ENCODE results near the gene SLC45A2.
"Not testable (repeated sequence)": the region's sequence is repeated elsewhere in the genome, so short reads cannot be mapped to it uniquely, and the experiment has no call there.

The SLC45A2 gene

GRCh38 chr5:33964132-33964700, 20.3 kb downstream of the SLC45A2 start:
- no peak for DNase-seq

- DNase-seq = no peak
Measured at GRCh38 chr5:33958176-33958575, 26.3 kb downstream of the SLC45A2 start.

DNA sequence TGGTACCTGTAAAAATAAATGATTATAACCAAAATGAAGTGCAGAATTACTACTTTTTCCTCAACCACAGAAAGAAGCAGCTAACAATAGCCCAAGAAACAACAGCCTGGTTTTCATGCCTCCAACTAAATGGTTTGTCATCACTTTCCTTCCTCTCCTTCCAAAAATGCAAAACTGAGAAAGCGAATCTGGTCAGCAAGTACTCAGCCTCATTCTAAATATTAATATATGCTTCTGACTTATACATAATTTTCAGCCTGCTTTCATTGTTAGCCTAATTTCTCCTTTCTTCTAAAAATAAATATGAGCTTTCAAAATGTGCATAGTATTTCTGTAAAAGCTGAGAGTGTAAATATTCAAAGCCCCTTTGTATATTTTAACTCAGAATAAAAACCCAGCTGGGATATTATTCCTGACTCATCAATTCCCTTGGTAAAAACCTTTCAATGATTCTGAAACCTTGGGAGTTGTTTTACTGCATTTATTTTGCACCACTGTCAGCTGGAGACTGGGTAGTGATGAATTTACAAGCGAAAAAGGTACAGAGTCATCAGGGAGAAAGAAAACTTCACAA, 26.8 kb downstream of the SLC45A2 start:
- no peak for DNase-seq

DNA sequence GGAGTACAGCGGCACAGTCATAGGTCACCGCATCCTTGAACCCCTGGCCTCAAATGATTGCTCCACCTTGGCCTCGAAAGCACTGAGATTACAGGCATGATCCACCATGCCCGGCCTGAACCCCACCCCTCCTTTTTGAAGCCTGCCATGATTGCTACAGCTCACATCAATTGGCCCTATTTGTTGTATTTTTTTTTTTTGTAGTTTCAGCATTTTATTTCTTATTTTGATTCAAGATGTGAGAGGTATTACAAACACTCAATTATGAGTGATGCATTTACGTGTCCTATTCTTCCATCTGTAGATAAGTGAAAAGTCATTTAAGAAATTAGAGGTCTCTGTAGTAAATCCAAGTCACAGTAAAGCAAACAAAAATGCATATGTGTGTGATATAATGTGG, 32.3 kb downstream of the SLC45A2 start:
- DNase-seq = not testable (repeated sequence)

GRCh38 chr5:33944543-33945132, 39.9 kb downstream of the SLC45A2 start:
- no peak for DNase-seq

DNA sequence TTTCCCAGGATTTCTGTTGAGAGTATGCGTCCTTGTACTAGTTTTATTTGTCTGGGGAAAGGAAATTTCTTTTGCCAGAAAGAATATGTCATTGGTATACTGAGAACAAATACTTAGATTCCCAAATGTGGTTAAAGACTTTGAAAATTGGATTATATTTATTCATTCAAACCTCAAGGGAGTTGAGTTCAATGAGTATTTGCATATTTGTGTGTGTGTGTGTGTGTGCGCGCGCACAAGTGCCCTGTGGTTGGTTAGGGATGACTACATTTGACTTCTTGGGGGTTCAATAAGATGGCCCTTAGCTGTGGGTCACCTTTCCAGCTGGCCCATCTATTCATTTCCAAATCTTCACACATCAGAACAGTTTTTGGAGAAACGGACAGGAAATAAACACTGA, 43.4 kb downstream of the SLC45A2 start:
- DNase-seq = peak; percentile 19

DNA sequence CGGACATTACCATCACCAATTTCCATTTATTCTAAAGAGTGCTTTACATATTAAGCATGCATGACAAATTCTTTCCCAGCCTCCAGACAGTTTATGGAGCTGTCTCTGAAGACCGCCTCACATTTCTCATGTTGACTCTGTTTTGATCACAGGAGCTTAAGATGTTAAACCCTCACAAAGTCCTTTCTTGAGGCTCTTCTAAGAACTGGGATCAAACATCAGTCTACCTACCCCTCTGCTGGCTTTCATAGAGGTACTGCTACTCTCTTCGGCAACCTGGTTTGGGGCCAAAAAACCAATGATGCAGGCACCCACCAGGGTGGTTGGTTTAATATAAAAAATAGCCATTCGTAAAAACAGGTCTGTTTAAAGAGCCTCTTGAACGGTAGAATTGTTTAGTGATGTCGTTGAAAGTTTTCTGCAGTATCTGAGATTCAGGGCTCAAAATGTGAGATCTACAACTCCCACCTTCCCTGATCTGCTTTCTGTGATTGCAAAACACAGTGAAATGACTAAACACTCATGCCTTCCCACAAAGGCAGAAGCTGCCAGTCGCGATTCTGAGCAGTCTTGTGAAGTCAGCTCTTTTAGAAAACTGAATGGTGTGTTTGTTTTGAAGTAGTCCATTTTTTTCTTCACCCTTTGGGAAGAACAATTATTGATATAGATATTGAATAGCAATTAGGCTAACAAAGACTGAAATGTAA, 44.8 kb downstream of the SLC45A2 start:
- peak; percentile 16 for DNase-seq

DNA sequence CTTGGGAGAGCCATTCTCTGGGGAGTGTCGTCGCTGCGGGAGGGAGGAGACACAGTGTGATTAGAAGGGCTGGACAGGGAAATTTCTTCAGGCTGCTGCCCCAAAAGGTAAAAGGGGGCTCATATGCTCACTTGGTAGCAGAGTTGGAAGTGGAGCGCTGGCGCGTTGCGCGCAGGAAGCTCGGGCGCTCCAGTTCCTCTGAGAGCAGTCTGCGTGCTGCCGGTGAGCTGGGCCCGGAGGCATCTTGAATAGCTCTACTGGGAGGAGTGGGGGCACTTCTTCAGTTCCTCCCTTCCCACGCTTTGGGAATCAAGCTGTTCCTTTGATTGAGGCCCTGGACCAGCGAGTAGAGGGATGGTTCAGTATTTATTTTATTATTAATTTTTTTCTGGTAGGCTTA, 45.6 kb downstream of the SLC45A2 start:
- DNase-seq = no peak

DNA sequence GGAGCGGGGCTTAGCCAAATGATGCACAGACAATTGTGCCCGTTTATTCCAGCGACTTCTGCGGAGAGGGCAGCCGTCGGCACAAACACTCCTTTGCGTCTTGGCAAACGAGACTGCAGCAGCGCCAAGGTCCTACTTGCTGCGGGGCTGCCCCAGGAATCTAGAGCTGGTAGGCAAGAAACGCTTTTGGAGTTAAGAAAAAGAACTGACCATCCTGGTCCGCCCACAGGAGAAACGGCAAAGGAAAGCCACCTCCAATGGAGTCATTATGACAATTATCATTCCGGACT, 46.0 kb downstream of the SLC45A2 start:
- no peak for DNase-seq

DNA sequence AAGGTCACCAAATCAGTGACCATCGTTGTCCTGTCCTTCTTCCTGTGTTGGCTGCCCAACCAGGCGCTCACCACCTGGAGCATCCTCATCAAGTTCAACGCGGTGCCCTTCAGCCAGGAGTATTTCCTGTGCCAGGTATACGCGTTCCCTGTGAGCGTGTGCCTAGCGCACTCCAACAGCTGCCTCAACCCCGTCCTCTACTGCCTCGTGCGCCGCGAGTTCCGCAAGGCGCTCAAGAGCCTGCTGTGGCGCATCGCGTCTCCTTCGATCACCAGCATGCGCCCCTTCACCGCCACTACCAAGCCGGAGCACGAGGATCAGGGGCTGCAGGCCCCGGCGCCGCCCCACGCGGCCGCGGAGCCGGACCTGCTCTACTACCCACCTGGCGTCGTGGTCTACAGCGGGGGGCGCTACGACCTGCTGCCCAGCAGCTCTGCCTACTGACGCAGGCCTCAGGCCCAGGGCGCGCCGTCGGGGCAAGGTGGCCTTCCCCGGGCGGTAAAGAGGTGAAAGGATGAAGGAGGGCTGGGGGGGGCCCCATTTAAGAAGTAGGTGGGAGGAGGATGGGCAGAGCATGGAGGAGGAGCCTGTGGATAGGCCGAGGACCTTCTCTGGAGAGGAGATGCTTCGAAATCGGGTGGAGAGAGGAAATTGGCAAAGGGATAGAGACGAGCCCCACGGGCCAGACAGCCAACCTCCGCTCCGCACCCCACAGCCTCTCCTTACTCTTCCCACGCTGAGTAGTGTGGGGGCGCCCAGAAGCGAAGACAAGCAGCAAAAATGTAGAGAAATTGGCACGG, 46.6 kb downstream of the SLC45A2 start:
- DNase-seq = no peak

- no peak for DNase-seq
Measured at GRCh38 chr5:33937017-33937706, 47.3 kb downstream of the SLC45A2 start.

DNA sequence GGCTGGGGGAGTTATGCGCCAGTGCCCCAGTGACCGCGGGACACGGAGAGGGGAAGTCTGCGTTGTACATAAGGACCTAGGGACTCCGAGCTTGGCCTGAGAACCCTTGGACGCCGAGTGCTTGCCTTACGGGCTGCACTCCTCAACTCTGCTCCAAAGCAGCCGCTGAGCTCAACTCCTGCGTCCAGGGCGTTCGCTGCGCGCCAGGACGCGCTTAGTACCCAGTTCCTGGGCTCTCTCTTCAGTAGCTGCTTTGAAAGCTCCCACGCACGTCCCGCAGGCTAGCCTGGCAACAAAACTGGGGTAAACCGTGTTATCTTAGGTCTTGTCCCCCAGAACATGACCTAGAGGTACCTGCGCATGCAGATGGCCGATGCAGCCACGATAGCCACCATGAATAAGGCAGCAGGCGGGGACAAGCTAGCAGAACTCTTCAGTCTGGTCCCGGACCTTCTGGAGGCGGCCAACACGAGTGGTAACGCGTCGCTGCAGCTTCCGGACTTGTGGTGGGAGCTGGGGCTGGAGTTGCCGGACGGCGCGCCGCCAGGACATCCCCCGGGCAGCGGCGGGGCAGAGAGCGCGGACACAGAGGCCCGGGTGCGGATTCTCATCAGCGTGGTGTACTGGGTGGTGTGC, 48.0 kb downstream of the SLC45A2 start, which contains the start of gene RXFP3:
Gene RXFP3 (plus strand): TSS at position 6 of the 636 bp plus-strand sequence. CDS start 355 bp downstream, at position 361.
- DNase-seq = peak; percentile 16

GRCh38 chr5:33936004-33936380, 48.5 kb downstream of the SLC45A2 start:
- DNase-seq = peak; percentile 68

GRCh38 chr5:33934176-33934575, 50.3 kb downstream of the SLC45A2 start:
- peak; percentile 35 for DNase-seq

DNA sequence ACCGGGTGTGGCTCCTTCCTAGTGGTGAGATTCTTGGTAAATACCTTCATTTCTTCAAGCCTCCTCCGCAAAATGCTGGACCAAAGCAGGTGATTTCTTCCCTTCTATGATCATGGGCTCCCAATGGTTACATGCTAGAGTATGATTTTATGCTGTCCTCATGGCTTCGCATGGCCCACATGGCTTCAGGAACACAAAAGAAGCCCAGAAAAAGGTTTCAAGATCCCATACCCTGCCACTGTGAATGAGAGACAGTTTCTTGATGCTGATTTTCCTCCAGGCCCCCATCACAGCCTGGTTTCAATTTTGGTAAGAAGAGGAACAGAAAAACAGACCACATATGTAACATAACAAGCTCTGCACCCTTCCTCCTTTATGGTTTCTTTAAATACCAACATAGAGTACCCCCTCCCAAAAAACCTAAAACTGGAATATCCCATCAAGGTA, 50.7 kb downstream of the SLC45A2 start:
- DNase-seq = no peak

GRCh38 chr5:33931136-33931535, 53.4 kb downstream of the SLC45A2 start:
- DNase-seq = no peak

DNA sequence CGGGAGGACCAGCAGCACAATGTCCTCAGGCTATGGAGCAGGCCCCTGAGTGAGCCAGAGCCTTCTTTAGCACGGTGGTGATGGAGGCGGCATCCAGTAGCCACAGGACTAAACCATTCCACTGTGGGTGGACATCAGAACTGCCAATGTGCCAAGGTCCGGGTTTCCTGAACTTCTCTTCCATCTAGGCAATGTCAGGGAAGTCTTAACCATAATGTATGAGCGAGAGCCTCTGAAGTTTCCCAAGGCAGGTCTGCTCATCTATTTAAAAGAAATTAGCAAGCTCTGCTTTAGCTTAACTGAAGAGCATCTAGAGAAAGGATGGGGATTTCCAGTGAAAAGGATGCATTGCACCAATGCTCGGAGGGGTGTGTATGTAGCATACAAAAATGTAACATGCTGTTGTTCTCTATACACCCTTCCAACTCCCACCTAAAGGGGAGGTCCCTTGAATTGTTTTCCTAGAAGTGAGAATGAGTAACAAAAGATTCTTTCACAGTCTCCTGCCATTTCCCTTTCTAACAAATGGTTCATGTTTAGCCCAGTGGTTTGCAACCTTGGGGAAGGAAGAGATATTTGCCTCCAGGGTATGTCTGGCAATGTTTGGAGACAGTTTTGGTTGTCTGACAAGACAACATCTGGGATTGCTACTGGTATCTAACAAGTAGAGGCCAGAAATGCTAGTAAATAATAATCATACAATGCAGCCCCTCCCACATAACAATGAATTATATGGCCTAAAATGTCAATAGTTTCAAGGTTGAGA, 54.4 kb downstream of the SLC45A2 start:
- no peak for DNase-seq

DNA sequence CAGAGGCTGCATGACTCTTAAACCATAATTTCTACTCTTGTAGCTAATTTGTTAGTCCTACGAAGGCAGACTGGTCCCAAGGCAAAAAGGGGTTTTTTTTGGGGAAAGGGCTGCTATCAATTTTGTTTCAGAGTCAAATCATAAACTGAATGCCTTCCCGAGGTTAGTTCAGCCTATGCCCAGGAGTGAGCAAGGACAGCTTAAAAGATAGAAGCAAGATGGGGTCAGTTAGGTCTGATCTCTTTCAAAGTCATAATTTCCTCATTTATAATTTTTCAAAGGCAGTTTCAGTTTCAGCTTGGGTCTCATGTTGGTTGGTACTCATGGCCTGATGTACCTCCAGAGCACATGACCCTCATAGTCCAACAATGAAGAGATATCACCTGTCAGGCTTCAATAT, 56.2 kb downstream of the SLC45A2 start:
- DNase-seq = no peak

- no peak for DNase-seq
Measured at GRCh38 chr5:33927685-33928084, 56.8 kb downstream of the SLC45A2 start.

DNA sequence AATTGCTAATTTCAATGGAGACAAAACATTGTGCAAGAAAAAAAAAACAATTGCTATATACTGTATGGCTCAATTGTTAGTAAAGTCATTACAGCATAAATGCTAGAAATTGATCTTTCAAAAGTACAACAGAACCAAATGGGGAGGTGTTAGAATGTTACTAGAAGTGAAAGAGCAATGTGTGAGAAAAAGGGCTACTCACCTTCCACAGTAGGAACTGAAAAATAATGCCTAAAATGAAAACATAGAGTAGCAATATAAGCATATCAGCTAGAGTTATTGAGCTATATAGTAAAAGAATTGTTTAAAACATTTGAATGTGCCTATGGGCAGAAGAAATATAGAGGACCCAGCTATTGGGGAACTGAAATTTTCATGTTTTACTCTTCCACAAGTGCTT, 59.2 kb downstream of the SLC45A2 start:
- no peak for DNase-seq

DNA sequence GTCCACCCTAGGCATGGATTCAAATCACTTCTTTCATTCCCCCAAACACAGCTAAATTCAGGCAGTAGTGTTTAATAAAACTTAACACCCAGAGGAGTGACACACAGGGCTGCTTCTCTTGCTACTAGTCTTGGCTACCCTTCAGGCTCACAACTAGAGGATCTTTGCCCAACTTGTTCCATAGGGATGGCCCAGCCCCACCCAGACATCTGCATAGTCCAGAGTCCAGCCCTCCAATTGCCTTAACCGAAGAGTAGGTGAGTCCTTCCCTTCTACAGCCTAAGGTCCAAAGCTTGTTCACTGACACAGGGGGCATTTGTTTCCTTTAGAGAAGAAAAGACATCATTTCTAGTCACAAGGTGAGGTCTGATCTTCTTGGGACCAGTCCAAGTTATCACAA, 63.5 kb downstream of the SLC45A2 start:
- no peak for DNase-seq

All from fibroblast of skin of scalp (primary cell).